Right ventricle myocardium inferior (tissue), 1 donor: ENCODE results near the gene HSD17B14. TPM values are rescaled to one million over a fixed set of nuclear protein-coding genes. Genes with fewer than 3 reads are reported as not detected.
"Not testable (repeated sequence)": the region's sequence is repeated elsewhere in the genome, so short reads cannot be mapped to it uniquely, and the experiment has no call there.

ENCODE experiments used
- ATAC-seq: fragments of 200-7000 bp; cut with Tn5 transposase; one replicate; pipeline ENCODE4 v1.9.1; 2020; ENCODE audit warnings: mild to moderate bottlenecking, moderate library complexity
- DNase-seq: peaks from one replicate; pipeline ENCODE4 v3.0.0; 2021; ENCODE audit errors: missing footprints
- intact Hi-C: fragments of 100-400 bp; cut with DNase I; formaldehyde crosslinking; loops from one replicate; pipeline ENCODE4 v1.11.0; 2022
- total RNA-seq: library from RNA; stranded (reverse); fragmentation: NEBNext Ultra II Directional; extraction: Animal tissue kit (Norgen Biotek cat#: 25700); gene quantifications from one replicate; pipeline ENCODE4 v1.2.1, GENCODE V29; 2021
- donor health status: DM: no; HTN: yes; CAD: no; lungs with severe emphysema.

HSD17B14 gene
- total RNA-seq, 1 donor from 2014 or later: 1.0 TPM

- intact Hi-C loops: loop anchor here (2.0 kb wide), 1 partner anchor 13 kb away; no protein-coding TSS in a partner anchor
- ATAC-seq (no peak), DNase-seq (no peak)
These were observed 28.5 kb downstream of the HSD17B14 start for GRCh38 chr19:48807590-48808308.

GRCh38 chr19:48806818-48807589 lies 29.3 kb downstream of the HSD17B14 start:
- no peak for ATAC-seq
- no peak for DNase-seq
- intact Hi-C loops: no loop called here

- intact Hi-C loops: no loop called here
- DNase-seq (no peak), ATAC-seq (no peak)
These were observed 29.8 kb downstream of the HSD17B14 start for GRCh38 chr19:48806518-48806817.

- intact Hi-C loops: no loop called here
- no peak for ATAC-seq
- no peak for DNase-seq
These were observed 30.8 kb downstream of the HSD17B14 start for GRCh38 chr19:48805452-48805851.

GRCh38 chr19:48804496-48804895 lies 31.8 kb downstream of the HSD17B14 start:
- intact Hi-C loops: no loop called here
- ATAC-seq (no peak), DNase-seq (no peak)

- ATAC-seq: no peak
- intact Hi-C loops: no loop called here
- no peak for DNase-seq
These were observed 33.7 kb downstream of the HSD17B14 start for GRCh38 chr19:48802623-48803022.

- DNase-seq (no peak), ATAC-seq (no peak)
- intact Hi-C loops: loop anchor here (5.0 kb wide), 1 partner anchor 173 kb away; no protein-coding TSS in a partner anchor
These were observed 36.7 kb downstream of the HSD17B14 start for GRCh38 chr19:48799358-48800300.

- DNase-seq: no peak
- no peak for ATAC-seq
- intact Hi-C loops: loop anchor here (5.0 kb wide), 1 partner anchor 173 kb away; no protein-coding TSS in a partner anchor
These were observed 37.4 kb downstream of the HSD17B14 start for GRCh38 chr19:48798937-48799336.

GRCh38 chr19:48797103-48797502 lies 39.2 kb downstream of the HSD17B14 start:
- ATAC-seq (no peak), DNase-seq (no peak)
- intact Hi-C loops: loop anchor here (5.0 kb wide), 1 partner anchor 175 kb away; no protein-coding TSS in a partner anchor

- DNase-seq (no peak), ATAC-seq (no peak)
- intact Hi-C loops: loop anchor here (5.0 kb wide), 1 partner anchor 176 kb away; no protein-coding TSS in a partner anchor
These were observed 39.8 kb downstream of the HSD17B14 start for GRCh38 chr19:48796298-48797083.

GRCh38 chr19:48795685-48796070 lies 40.6 kb downstream of the HSD17B14 start:
- intact Hi-C loops: loop anchor here (1.0 to 5.0 kb wide), 3 partner anchors 13 to 177 kb away; no protein-coding TSS in a partner anchor
- no peak for DNase-seq

GRCh38 chr19:48795055-48795684 lies 41.1 kb downstream of the HSD17B14 start:
- DNase-seq: peak; percentile 95
- peak; percentile 98 for ATAC-seq
- intact Hi-C loops: loop anchor here (1.0 to 5.0 kb wide), 3 partner anchors 14 to 177 kb away; no protein-coding TSS in a partner anchor

More at GRCh38 chr19:48795685-48796070, 40.6 kb downstream of the HSD17B14 start:
- ATAC-seq: peak; percentile 69

GRCh38 chr19:48794291-48794690 lies 42.0 kb downstream of the HSD17B14 start:
- ATAC-seq (no peak), DNase-seq (no peak)
- intact Hi-C loops: loop anchor here (2.0 kb wide), 1 partner anchor 15 kb away; no protein-coding TSS in a partner anchor

GRCh38 chr19:48793271-48793670 lies 43.0 kb downstream of the HSD17B14 start:
- no peak for DNase-seq
- intact Hi-C loops: no loop called here
- ATAC-seq: no peak

- ATAC-seq, DNase-seq, intact Hi-C loops: not testable (repeated sequence)
These were observed 49.0 kb downstream of the HSD17B14 start for GRCh38 chr19:48787331-48787730.

- DNase-seq, intact Hi-C loops, ATAC-seq: not testable (repeated sequence)
These were observed 49.9 kb downstream of the HSD17B14 start for GRCh38 chr19:48786422-48786821.

GRCh38 chr19:48784527-48784926 lies 51.8 kb downstream of the HSD17B14 start:
- intact Hi-C loops: loop anchor here (5.0 kb wide), 2 partner anchors 107 to 137 kb away; partner anchors contain the start of gene CA11

More at GRCh38 chr19:48784527-48784926, 51.8 kb downstream of the HSD17B14 start:
- ATAC-seq (no peak), DNase-seq (no peak)
